OCI-LY1 (cell line): ENCODE results near the gene LYRM2.

ENCODE experiments used
- EZH2 ChIP-seq: fragments of 200-600 bp; sonication (generic), shearing (Covaris generic); IDR thresholded peaks from 2 replicates; pipeline ENCODE4 v1.8.0; 2017; ENCODE audit warnings: borderline replicate concordance, mixed run types, mild to moderate bottlenecking, antibody characterized with exemption, low read length, moderate library complexity, mixed read lengths
- TF ChIP-seq, protein P1 (sequence below): fragments of 200-600 bp; sonication (generic), shearing (Covaris generic); IDR thresholded peaks from 2 replicates; pipeline ENCODE4 v1.5.1; 2017; ENCODE audit warnings: mild to moderate bottlenecking, antibody characterized with exemption, low read length, moderate library complexity, mixed read lengths

GRCh38 chr6:89669002-89669401 lies 30.5 kb upstream of the LYRM2 start:
- TF ChIP-seq, protein P1, sequence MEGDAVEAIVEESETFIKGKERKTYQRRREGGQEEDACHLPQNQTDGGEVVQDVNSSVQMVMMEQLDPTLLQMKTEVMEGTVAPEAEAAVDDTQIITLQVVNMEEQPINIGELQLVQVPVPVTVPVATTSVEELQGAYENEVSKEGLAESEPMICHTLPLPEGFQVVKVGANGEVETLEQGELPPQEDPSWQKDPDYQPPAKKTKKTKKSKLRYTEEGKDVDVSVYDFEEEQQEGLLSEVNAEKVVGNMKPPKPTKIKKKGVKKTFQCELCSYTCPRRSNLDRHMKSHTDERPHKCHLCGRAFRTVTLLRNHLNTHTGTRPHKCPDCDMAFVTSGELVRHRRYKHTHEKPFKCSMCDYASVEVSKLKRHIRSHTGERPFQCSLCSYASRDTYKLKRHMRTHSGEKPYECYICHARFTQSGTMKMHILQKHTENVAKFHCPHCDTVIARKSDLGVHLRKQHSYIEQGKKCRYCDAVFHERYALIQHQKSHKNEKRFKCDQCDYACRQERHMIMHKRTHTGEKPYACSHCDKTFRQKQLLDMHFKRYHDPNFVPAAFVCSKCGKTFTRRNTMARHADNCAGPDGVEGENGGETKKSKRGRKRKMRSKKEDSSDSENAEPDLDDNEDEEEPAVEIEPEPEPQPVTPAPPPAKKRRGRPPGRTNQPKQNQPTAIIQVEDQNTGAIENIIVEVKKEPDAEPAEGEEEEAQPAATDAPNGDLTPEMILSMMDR: no peak
- TF ChIP-seq EZH2: no peak
